SU-DHL-6 (cell line): ENCODE data around the gene MIOS.

Experiments used
- H2AFZ ChIP-seq: fragments of 200-600 bp; sonication (generic); 2 replicates; pipeline ENCODE4 v1.6.1; 2014; ENCODE audit warnings: low read depth, mild to moderate bottlenecking, moderate library complexity, mixed read lengths, antibody characterized with exemption, low read length; ENCODE audit not compliant: severe bottlenecking
- H3F3A ChIP-seq: fragments of 200-600 bp; shearing (Covaris generic); 2 replicates; pipeline ENCODE4 v1.6.0; 2016; ENCODE audit warnings: antibody characterized with exemption, mild to moderate bottlenecking; ENCODE audit not compliant: insufficient read depth
- H3K27ac ChIP-seq: fragments of 200-600 bp; sonication (generic); 2 replicates; pipeline ENCODE4 v1.5.1; 2016; ENCODE audit warnings: low read depth, mild to moderate bottlenecking, low read length, moderate library complexity, mixed read lengths
- H3K27me3 ChIP-seq: fragments of 200-600 bp; sonication (generic), shearing (Covaris generic); 2 replicates; pipeline ENCODE4 v1.6.0; 2014; ENCODE audit warnings: mild to moderate bottlenecking, low read length
- H3K36me3 ChIP-seq: fragments of 200-600 bp; sonication (generic); 2 replicates; pipeline ENCODE4 v1.6.1; 2014; ENCODE audit warnings: mild to moderate bottlenecking, low read length, mixed read lengths
- H3K4me2 ChIP-seq: fragments of 300-600, 200-600 bp; shearing (Covaris generic), sonication (generic); 2 replicates; pipeline ENCODE4 v1.6.0; 2014; ENCODE audit warnings: low read length, low read depth, mild to moderate bottlenecking; ENCODE audit not compliant: poor library complexity, severe bottlenecking
- H3K4me3 ChIP-seq: fragments of 200-600 bp; sonication (generic); 2 replicates; pipeline ENCODE4 v1.5.1; 2014; ENCODE audit warnings: antibody characterized with exemption, low read length, mild to moderate bottlenecking, mixed read lengths; ENCODE audit not compliant: insufficient read depth, poor library complexity, severe bottlenecking
- H3K79me2 ChIP-seq: fragments of 200-600 bp; sonication (generic); 2 replicates; pipeline ENCODE4 v1.6.1; 2014; ENCODE audit warnings: mild to moderate bottlenecking, low read length, moderate library complexity; ENCODE audit not compliant: insufficient read depth
- H3K9ac ChIP-seq: fragments of 200-600 bp; sonication (generic); 2 replicates; pipeline ENCODE4 v1.7.0; 2014; ENCODE audit warnings: mild to moderate bottlenecking, low read length
- H3K9me2 ChIP-seq: fragments of 200-600 bp; sonication (generic); replicated peaks from 2 replicates; pipeline ENCODE4 v1.6.1; 2014; ENCODE audit warnings: low read length; ENCODE audit not compliant: insufficient read depth
- H3K9me3 ChIP-seq: fragments of 200-600 bp; sonication (generic); 2 replicates; pipeline ENCODE4 v1.6.1; 2014; ENCODE audit warnings: low read length, mixed read lengths; ENCODE audit not compliant: insufficient read depth
- H4K20me1 ChIP-seq: fragments of 200-600 bp; sonication (generic); 2 replicates; pipeline ENCODE4 v1.6.1; 2014; ENCODE audit warnings: low read depth, mild to moderate bottlenecking, antibody characterized with exemption, low read length, moderate library complexity, mixed read lengths
- EZH2phosphoT487 ChIP-seq: fragments of 200-600 bp; sonication (generic), shearing (Covaris generic); conservative IDR thresholded peaks from 2 replicates; pipeline ENCODE4 v1.6.1; 2018; ENCODE audit warnings: mild to moderate bottlenecking, antibody characterized with exemption, low read length, moderate library complexity, mixed read lengths
- TF ChIP-seq, protein P1 (sequence below): fragments of 200-600 bp; sonication (generic); IDR thresholded peaks from one replicate; pipeline ENCODE4 v1.5.1; 2017; ENCODE audit warnings: antibody characterized with exemption, mild to moderate bottlenecking, low read length, moderate library complexity; ENCODE audit not compliant: insufficient read depth, poor library complexity, severe bottlenecking

Gene MIOS

GRCh38 chr7:7642081-7642480 lies 75.4 kb downstream of the MIOS start:
- H3K4me3 ChIP-seq: peak overlapping the region; percentile 81
- H3K27ac ChIP-seq: no peak overlapping the region
- H3K9ac ChIP-seq: peak overlapping the region; percentile 73; the same call in 1 of the 2 replicates
- no peaks in the 10 kb centered on the region for H3K27me3 ChIP-seq
- peak overlapping the region; percentile 67 for H3K4me2 ChIP-seq
- H3F3A ChIP-seq: peaks cover 6% of the 10 kb centered on the region; the same call in 1 of the 2 replicates
- no peaks in the 10 kb centered on the region for H3K9me3 ChIP-seq
- TF ChIP-seq, protein P1, sequence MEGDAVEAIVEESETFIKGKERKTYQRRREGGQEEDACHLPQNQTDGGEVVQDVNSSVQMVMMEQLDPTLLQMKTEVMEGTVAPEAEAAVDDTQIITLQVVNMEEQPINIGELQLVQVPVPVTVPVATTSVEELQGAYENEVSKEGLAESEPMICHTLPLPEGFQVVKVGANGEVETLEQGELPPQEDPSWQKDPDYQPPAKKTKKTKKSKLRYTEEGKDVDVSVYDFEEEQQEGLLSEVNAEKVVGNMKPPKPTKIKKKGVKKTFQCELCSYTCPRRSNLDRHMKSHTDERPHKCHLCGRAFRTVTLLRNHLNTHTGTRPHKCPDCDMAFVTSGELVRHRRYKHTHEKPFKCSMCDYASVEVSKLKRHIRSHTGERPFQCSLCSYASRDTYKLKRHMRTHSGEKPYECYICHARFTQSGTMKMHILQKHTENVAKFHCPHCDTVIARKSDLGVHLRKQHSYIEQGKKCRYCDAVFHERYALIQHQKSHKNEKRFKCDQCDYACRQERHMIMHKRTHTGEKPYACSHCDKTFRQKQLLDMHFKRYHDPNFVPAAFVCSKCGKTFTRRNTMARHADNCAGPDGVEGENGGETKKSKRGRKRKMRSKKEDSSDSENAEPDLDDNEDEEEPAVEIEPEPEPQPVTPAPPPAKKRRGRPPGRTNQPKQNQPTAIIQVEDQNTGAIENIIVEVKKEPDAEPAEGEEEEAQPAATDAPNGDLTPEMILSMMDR: no peak
- no peak for TF ChIP-seq EZH2phosphoT487
- peaks cover 65% of the 10 kb centered on the region for H3K79me2 ChIP-seq
- no peak overlapping the region for H2AFZ ChIP-seq
- no peaks in the 10 kb centered on the region for H4K20me1 ChIP-seq
- peaks cover 13% of the 10 kb centered on the region for H3K36me3 ChIP-seq
- no peaks in the 10 kb centered on the region for H3K9me2 ChIP-seq

- H3K79me2 ChIP-seq: peaks cover 70% of the 10 kb centered on the region; the same call in 1 of the 2 replicates
- H3K9ac ChIP-seq: no peak overlapping the region
- TF ChIP-seq EZH2phosphoT487: no peak
- TF ChIP-seq, protein P1: no peak
These were observed 80.9 kb downstream of the MIOS start for GRCh38 chr7:7647495-7648036.

GRCh38 chr7:7650682-7651206 lies 84.1 kb downstream of the MIOS start:
- no peak overlapping the region for H2AFZ ChIP-seq
- no peaks in the 10 kb centered on the region for H3K9me2 ChIP-seq
- no peaks in the 10 kb centered on the region for H3K9me3 ChIP-seq
- no peak overlapping the region for H3K4me2 ChIP-seq
- no peak overlapping the region for H3K9ac ChIP-seq
- H4K20me1 ChIP-seq: no peaks in the 10 kb centered on the region
- H3K27ac ChIP-seq: no peak overlapping the region
- H3K79me2 ChIP-seq: peaks cover 62% of the 10 kb centered on the region
- no peaks in the 10 kb centered on the region for H3K27me3 ChIP-seq
- no peak for TF ChIP-seq EZH2phosphoT487
- TF ChIP-seq, protein P1: no peak
- H3K4me3 ChIP-seq: no peak overlapping the region
- no peaks in the 10 kb centered on the region for H3K36me3 ChIP-seq
- no peaks in the 10 kb centered on the region for H3F3A ChIP-seq

More at GRCh38 chr7:7647495-7648036, 80.9 kb downstream of the MIOS start:
- no peaks in the 10 kb centered on the region for H3K9me3 ChIP-seq
- no peak overlapping the region for H3K4me3 ChIP-seq
- no peak overlapping the region for H2AFZ ChIP-seq
- H3K9me2 ChIP-seq: no peaks in the 10 kb centered on the region
- H3F3A ChIP-seq: no peaks in the 10 kb centered on the region
- no peak overlapping the region for H3K4me2 ChIP-seq
- H4K20me1 ChIP-seq: no peaks in the 10 kb centered on the region
- no peak overlapping the region for H3K27ac ChIP-seq
- H3K27me3 ChIP-seq: no peaks in the 10 kb centered on the region
- H3K36me3 ChIP-seq: no peaks in the 10 kb centered on the region
